ENCODE results near the gene GET3. TPM values are rescaled to one million over a fixed set of nuclear protein-coding genes. Genes with fewer than 3 reads are reported as not detected.

GET3 gene
- total and polyA plus RNA-seq, 2 of the 13 experiments (the other 11 are each of a cell fraction or from before 2014, with no cell fraction given), result 57.7 to 59.4 TPM

- peak; percentile 83 for FAIRE-seq
- H3K27me3 ChIP-seq (ENCODE audit: control insufficient read depth in 1 of 2, insufficient read depth in 2 of 2, low read length in 2 of 2), result no peaks in the 10 kb centered on the region; a peak in 1 of 5 replicates
- H3K27ac ChIP-seq (ENCODE audit: extremely low read length, insufficient read depth, low read length), result no peak overlapping the region
- peak overlapping the region; percentile 76 to 80 (median 79) for H3K4me3 ChIP-seq (replicated peaks in 1 of 3; ENCODE audit: insufficient read depth in 1 of 3, low read depth in 2 of 3, low read length in 3 of 3)
- H4K20me1 ChIP-seq (ENCODE audit: insufficient read depth, low read length), result no peaks in the 10 kb centered on the region
- ATAC-seq, result peak; percentile 56
- intact Hi-C loops (cut with micrococcal nuclease; ENCODE audit: unreplicated experiment), result no loop called here
- CTCF ChIA-PET (ENCODE audit: low intra/inter-chr PET ratio, low total read pairs), result interaction anchor here (3.9 kb wide), 1 partner anchor 16 kb away, joined by 54 read pairs; no protein-coding TSS in a partner anchor
- peaks cover 61% of the 10 kb centered on the region for H3K4me1 ChIP-seq (ENCODE audit: insufficient read depth, low read length)
- peak; percentile 61 for DNase-seq (ENCODE audit: low spot score)
- no peaks in the 10 kb centered on the region for H3K36me3 ChIP-seq (replicated peaks in 1 of 2; ENCODE audit: control insufficient read depth in 1 of 2, insufficient read depth in 2 of 2, low read length in 2 of 2)
- no peaks in the 10 kb centered on the region for H3K79me2 ChIP-seq (ENCODE audit: insufficient read depth, low read length)
- WGBS (ENCODE audit: low lambda C conversion rate), result 13% methylated on average over 3 of the region's 15 CpGs
- H3K9ac ChIP-seq (ENCODE audit: insufficient read depth, low read depth, low read length), result peak overlapping the region; percentile 53
- POLR2A ChIA-PET, result interaction anchor here (0.6 to 6.4 kb wide), 9 partner anchors 10 to 57 kb away, joined by 3 to 124 read pairs (median 5); partner anchors contain the start of genes JUNB, PRDX2 and THSD8
- BruUV-seq (replicated peaks), result no TSS peak
- H2AFZ ChIP-seq (ENCODE audit: low read length), result peak overlapping the region; percentile 48
- peak overlapping the region; percentile 91 for H3K4me2 ChIP-seq (ENCODE audit: low read depth, low read length)
- no peaks in the 10 kb centered on the region for H3K9me3 ChIP-seq (ENCODE audit: low read length)
- in situ Hi-C loops (cut with HindIII; ENCODE audit: extremely low pct_ligation_motif_present, low pct_unique_long_range_greater_than_20kb), result no loop called here
- TF ChIP-seq HNF4G (IDR thresholded peaks at IDR 0.05; ENCODE audit: borderline replicate concordance, low read depth, low read length) (no peak), HNF4G (CRISPR knock-in tag; IDR thresholded peaks at IDR 0.05; ENCODE audit: borderline replicate concordance, low read depth) (0 out of 2 replicates have a peak, but pooled peaks have one; percentile 25), REL (CRISPR knock-in tag; conservative IDR thresholded peaks at IDR 0.05) (no peak), ZNF644 (CRISPR knock-in tag; IDR thresholded peaks at IDR 0.05; ENCODE audit: low read depth) (0 out of 2 replicates have a peak, but pooled peaks have one; percentile 28), ZFP41 (CRISPR knock-in tag; IDR thresholded peaks at IDR 0.05; ENCODE audit: borderline replicate concordance) (0 out of 2 replicates have a peak, but pooled peaks have one; percentile 23), ZNF7 (CRISPR knock-in tag; IDR thresholded peaks at IDR 0.05) (no peak), SYNCRIP (IDR thresholded peaks at IDR 0.05; ENCODE audit: insufficient read depth, low read depth, low read length) (no peak), ELF1 (CRISPR knock-in tag; IDR thresholded peaks at IDR 0.05) (no peak), TFAP4 (IDR thresholded peaks at IDR 0.05; ENCODE audit: borderline replicate concordance, low read depth) (peak; percentile 73; the same call in 1 of the 2 replicates), ZFP36 (IDR thresholded peaks at IDR 0.05; ENCODE audit: borderline replicate concordance, low read depth, low read length, partially characterized antibody) (no peak), MAZ (IDR thresholded peaks at IDR 0.05; ENCODE audit: borderline replicate concordance, low read depth, low read length) (peak; percentile 60; the same call in 1 of the 2 replicates), MAZ (CRISPR knock-in tag; IDR thresholded peaks at IDR 0.05; ENCODE audit: low read depth) (no peak), FOSL2 (CRISPR knock-in tag; IDR thresholded peaks at IDR 0.05) (peak; percentile 46; the same call in 1 of the 2 replicates), SRF (IDR thresholded peaks at IDR 0.05; ENCODE audit: low read depth, low read length) (no peak), ZNF580 (CRISPR knock-in tag; IDR thresholded peaks at IDR 0.05; ENCODE audit: borderline replicate concordance, low read depth) (no peak), MZF1 (CRISPR knock-in tag; IDR thresholded peaks at IDR 0.05; ENCODE audit: borderline replicate concordance) (no peak), ZNF224 (CRISPR knock-in tag; IDR thresholded peaks at IDR 0.05) (0 out of 2 replicates have a peak, but pooled peaks have one; percentile 46)
- TF ChIP-seq, protein P1, sequence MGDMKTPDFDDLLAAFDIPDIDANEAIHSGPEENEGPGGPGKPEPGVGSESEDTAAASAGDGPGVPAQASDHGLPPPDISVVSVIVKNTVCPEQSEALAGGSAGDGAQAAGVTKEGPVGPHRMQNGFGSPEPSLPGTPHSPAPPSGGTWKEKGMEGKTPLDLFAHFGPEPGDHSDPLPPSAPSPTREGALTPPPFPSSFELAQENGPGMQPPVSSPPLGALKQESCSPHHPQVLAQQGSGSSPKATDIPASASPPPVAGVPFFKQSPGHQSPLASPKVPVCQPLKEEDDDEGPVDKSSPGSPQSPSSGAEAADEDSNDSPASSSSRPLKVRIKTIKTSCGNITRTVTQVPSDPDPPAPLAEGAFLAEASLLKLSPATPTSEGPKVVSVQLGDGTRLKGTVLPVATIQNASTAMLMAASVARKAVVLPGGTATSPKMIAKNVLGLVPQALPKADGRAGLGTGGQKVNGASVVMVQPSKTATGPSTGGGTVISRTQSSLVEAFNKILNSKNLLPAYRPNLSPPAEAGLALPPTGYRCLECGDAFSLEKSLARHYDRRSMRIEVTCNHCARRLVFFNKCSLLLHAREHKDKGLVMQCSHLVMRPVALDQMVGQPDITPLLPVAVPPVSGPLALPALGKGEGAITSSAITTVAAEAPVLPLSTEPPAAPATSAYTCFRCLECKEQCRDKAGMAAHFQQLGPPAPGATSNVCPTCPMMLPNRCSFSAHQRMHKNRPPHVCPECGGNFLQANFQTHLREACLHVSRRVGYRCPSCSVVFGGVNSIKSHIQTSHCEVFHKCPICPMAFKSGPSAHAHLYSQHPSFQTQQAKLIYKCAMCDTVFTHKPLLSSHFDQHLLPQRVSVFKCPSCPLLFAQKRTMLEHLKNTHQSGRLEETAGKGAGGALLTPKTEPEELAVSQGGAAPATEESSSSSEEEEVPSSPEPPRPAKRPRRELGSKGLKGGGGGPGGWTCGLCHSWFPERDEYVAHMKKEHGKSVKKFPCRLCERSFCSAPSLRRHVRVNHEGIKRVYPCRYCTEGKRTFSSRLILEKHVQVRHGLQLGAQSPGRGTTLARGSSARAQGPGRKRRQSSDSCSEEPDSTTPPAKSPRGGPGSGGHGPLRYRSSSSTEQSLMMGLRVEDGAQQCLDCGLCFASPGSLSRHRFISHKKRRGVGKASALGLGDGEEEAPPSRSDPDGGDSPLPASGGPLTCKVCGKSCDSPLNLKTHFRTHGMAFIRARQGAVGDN (CRISPR knock-in tag; IDR thresholded peaks at IDR 0.05), result peak; percentile 8; the same call in 1 of the 2 replicates
These were observed 42.1 kb downstream of the GET3 start for GRCh38 chr19:12779162-12779993.

All from HepG2 (cell line).